Ovary (tissue), 9 donors: ENCODE data around the gene TTC9. TPM values are rescaled to one million over a fixed set of nuclear protein-coding genes. Genes with fewer than 3 reads are reported as not detected.

Experiments used
- DNase-seq, 5 donors: peaks; one replicate each; pipeline ENCODE4 v3.0.0-alpha.2; 2019 to 2020
- H3K27ac ChIP-seq, 2 donors: fragments of 200-600 bp; one replicate each; pipeline versions ENCODE4 v1.5.1 to v1.8.0; 2019 to 2022
- H3K27me3 ChIP-seq: fragments of 200-600 bp; one replicate; pipeline ENCODE4 v1.8.0; 2022
- H3K36me3 ChIP-seq: fragments of 200-600 bp; sonication (generic); one replicate; pipeline ENCODE4 v1.5.1; 2019
- H3K4me1 ChIP-seq: one replicate; pipeline ENCODE4 v1.8.1; 2013; ENCODE audit warnings: mild to moderate bottlenecking, moderate library complexity; ENCODE audit not compliant: insufficient read depth
- H3K4me3 ChIP-seq: fragments of 200-600 bp; sonication (generic); one replicate; pipeline ENCODE4 v1.5.1; 2017
- H3K9me3 ChIP-seq, 2 donors: fragments of 200-600 bp in 1 of 2; sonication (generic) in 1 of 2; one replicate each; pipeline versions ENCODE4 v1.5.1 to v1.8.1; 2013 to 2019; ENCODE audit warnings: mild to moderate bottlenecking in 1 of 2, moderate library complexity in 1 of 2
- EP300 ChIP-seq: sonication (generic); formaldehyde crosslinking; IDR thresholded peaks from one replicate; pipeline ENCODE4 v1.6.1; 2017; ENCODE audit warnings: antibody characterized with exemption
- POLR2A ChIP-seq: fragments of 450-650 bp; IDR thresholded peaks from one replicate; pipeline ENCODE4 v1.6.1; 2017; ENCODE audit warnings: antibody characterized with exemption, mild to moderate bottlenecking, moderate library complexity
- WGBS, 3 donors: extraction: QIAGEN DNeasy Blood & Tissue Kit in 1 of 3; methylation state at CpG; one replicate each; pipeline versions ENCODE4 v1.1.5 to v1.1.7; 2013 to 2017; 5-methylcytosine and 5-hydroxymethylcytosine counted together
- intact Hi-C, 4 donors: fragments of 100-400 bp; cut with DNase I; formaldehyde crosslinking; loops; one replicate each; pipeline versions ENCODE4 v1.11.0 to v1.15.1; 2022 to 2023
- polyA plus RNA-seq, 2 donors: library from polyadenylated mRNA; stranded (reverse); fragments of 200-250 nt in 1 of 2; fragments of 350-450 nt in 1 of 2; fragmentation: Illumina TruSeq in 1 of 2; extraction: RNeasy Lipid Tissue Mini Kit (QIAGEN cat#74804) in 1 of 2; gene quantifications; one replicate each; pipeline ENCODE4 v1.2.3, GENCODE V29; 2013 to 2014
- small RNA-seq: library from RNA; depleted of rRNA; stranded (forward); fragments of <200 nt; gene quantifications from one replicate; pipeline ENCODE3, GENCODE V24; 2016
- total RNA-seq, 7 donors: library from RNA; depleted of rRNA in 2 of 7; stranded (reverse); fragments of >200 nt in 2 of 7; fragmentation: NEBNext Ultra II Directional in 3 of 7; extraction: Animal tissue kit (Norgen Biotek cat#: 25700) in 3 of 7; gene quantifications; one replicate each; pipeline versions ENCODE4 v1.1.0 to v1.2.4, GENCODE V29; 2016 to 2023
- TF ChIP-seq, protein P1 (sequence below), 3 donors: fragments of 450-650 bp in 2 of 3; fragments of 200-600 bp in 1 of 3; IDR thresholded peaks; one replicate each; pipeline versions ENCODE4 v1.5.1 to v1.8.0; 2016 to 2022; ENCODE audit warnings: antibody characterized with exemption in 3 of 3, mild to moderate bottlenecking in 1 of 3
- donor health status: DM: no; HTN: no; CAD: no; lungs with moderate emphysema.
- donor health status: DM: no; HTN: no; CAD: no.
- donor health status: Bipolar disorder and iron deficiency.
- donor health status: DM: yes; HTN: yes; CAD: no.
- donor health status: DM: no; HTN: no; CAD: no.
- donor health status: DM: yes; HTN: yes; CAD: no.

Gene TTC9
- total and polyA plus RNA-seq, 9 donors, result 0.05 to 7.1 (median 0.64) TPM

GRCh38 chr14:70724110-70724509 lies 82.4 kb downstream of the TTC9 start:
- Histone ChIP-seq H3K36me3 (no peaks in the 10 kb centered on the region), H3K4me3 (no peak overlapping the region), H3K4me1 (no peaks in the 10 kb centered on the region), H3K9me3 (no peaks in the 10 kb centered on the region), H3K27ac (no peak overlapping the region), H3K27me3 (no peaks in the 10 kb centered on the region)
- intact Hi-C loops, result no loop called here
- 75 to 86% (median 79%) methylated on average over 3 of the region's 3 CpGs for WGBS, 3 donors
- no peak for TF ChIP-seq EP300
- TF ChIP-seq, protein P1, sequence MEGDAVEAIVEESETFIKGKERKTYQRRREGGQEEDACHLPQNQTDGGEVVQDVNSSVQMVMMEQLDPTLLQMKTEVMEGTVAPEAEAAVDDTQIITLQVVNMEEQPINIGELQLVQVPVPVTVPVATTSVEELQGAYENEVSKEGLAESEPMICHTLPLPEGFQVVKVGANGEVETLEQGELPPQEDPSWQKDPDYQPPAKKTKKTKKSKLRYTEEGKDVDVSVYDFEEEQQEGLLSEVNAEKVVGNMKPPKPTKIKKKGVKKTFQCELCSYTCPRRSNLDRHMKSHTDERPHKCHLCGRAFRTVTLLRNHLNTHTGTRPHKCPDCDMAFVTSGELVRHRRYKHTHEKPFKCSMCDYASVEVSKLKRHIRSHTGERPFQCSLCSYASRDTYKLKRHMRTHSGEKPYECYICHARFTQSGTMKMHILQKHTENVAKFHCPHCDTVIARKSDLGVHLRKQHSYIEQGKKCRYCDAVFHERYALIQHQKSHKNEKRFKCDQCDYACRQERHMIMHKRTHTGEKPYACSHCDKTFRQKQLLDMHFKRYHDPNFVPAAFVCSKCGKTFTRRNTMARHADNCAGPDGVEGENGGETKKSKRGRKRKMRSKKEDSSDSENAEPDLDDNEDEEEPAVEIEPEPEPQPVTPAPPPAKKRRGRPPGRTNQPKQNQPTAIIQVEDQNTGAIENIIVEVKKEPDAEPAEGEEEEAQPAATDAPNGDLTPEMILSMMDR (IDR thresholded peaks at IDR 0.05), result no peak
- TF ChIP-seq POLR2A, result no peak
- no peak for DNase-seq

- no peak for TF ChIP-seq POLR2A
- TF ChIP-seq, protein P1 (IDR thresholded peaks at IDR 0.05), result no peak
- no peak for TF ChIP-seq EP300
- H3K4me1 ChIP-seq, result no peaks in the 10 kb centered on the region
- intact Hi-C loops, result no loop called here
- no peak for DNase-seq
- WGBS, 3 donors, result 85 to 90% (median 86%) methylated on average over 6 of the region's 6 CpGs
- no peaks in the 10 kb centered on the region for H3K36me3 ChIP-seq
- no peak overlapping the region for H3K4me3 ChIP-seq
- no peak overlapping the region for H3K27ac ChIP-seq
- H3K27me3 ChIP-seq, result no peaks in the 10 kb centered on the region
- H3K9me3 ChIP-seq, result no peaks in the 10 kb centered on the region
These were observed 83.2 kb downstream of the TTC9 start for GRCh38 chr14:70724944-70725343.

Small RNA genes within 50 kb of the gene (small RNA-seq; reads per million reads assigned to genes)
- gene RN7SL77P, result not detected

Other genes with a start within 250 kb of the TTC9 start
- 10 to 100 TPM in 6 of 7 donors, 1 to 10 TPM in 1; 7.9 to 24.3 (median 20.6) TPM for gene SYNJ2BP, start 224.8 kb upstream of the TTC9 start, total RNA-seq
- gene SYNJ2BP, start 224.8 kb upstream of the TTC9 start, polyA plus RNA-seq, result 10 to 100 TPM in 1 of 2 donors, 1 to 10 TPM in 1; 9.0 to 31.7 TPM
- under 1 TPM in 2 of 7 donors, not detected in 5; 0.07 to 0.20 TPM for gene ADAM21, start 189.7 kb upstream of the TTC9 start, total RNA-seq
- gene ADAM21, start 189.7 kb upstream of the TTC9 start, polyA plus RNA-seq, result under 1 TPM; 0.10 to 0.60 TPM
- gene ADAM20, start 106.9 kb upstream of the TTC9 start, total RNA-seq, result 1 to 10 TPM in 4 of 7 donors, under 1 TPM in 3; 0.48 to 2.5 (median 1.2) TPM
- under 1 TPM; 0.11 to 0.17 TPM for gene ADAM20, start 106.9 kb upstream of the TTC9 start, polyA plus RNA-seq
- 10 to 100 TPM; 32.1 to 41.5 (median 36.5) TPM for gene MED6, start 41.3 kb upstream of the TTC9 start, total RNA-seq
- gene MED6, start 41.3 kb upstream of the TTC9 start, polyA plus RNA-seq, result 10 to 100 TPM; 20.0 to 32.6 TPM
- 1 to 10 TPM in 6 of 7 donors, under 1 TPM in 1; 0.95 to 3.7 (median 2.0) TPM for gene MAP3K9, start 167.6 kb downstream of the TTC9 start, total RNA-seq
- 1 to 10 TPM in 1 of 2 donors, under 1 TPM in 1; 0.80 to 1.6 TPM for gene MAP3K9, start 167.6 kb downstream of the TTC9 start, polyA plus RNA-seq